Measurements from ENCODE around the gene TOP1. TPM values are rescaled to one million over a fixed set of nuclear protein-coding genes. Genes with fewer than 3 reads are reported as not detected.

The TOP1 gene
- total and polyA plus RNA-seq, 9 of the 15 experiments (the other 6 are each of a cell fraction or from before 2014, with no cell fraction given) = 26.4 to 127 (median 39.6) TPM

DNA sequence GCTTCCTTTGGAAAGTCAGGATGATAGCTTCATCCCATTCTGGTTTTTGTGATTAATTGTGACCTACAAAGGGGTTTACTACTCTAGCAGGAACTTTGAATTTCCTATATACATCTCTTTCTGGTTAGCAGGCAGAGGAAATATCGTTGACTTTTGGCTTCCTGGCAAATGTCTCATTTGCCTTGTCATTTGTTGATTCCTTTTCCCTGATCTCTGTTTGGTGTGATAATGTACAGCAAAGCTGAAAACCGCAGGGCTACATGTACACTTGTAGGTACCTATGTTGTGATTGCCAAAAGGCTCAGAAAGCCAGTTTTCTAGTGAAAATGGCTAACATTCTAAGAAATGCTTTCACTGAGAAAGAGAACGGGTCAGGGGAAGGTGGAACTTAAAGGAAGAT lies 44.3 kb downstream of the TOP1 start (continued):
- TF ChIP-seq, protein P1, sequence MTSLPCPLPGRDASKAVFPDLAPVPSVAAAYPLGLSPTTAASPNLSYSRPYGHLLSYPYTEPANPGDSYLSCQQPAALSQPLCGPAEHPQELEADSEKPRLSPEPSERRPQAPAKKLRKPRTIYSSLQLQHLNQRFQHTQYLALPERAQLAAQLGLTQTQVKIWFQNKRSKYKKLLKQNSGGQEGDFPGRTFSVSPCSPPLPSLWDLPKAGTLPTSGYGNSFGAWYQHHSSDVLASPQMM (CRISPR knock-in tag; IDR thresholded peaks at IDR 0.05) = no peak
- TF ChIP-seq GTF2A2 (tag; IDR thresholded peaks at IDR 0.05) (no peak), ARNT (IDR thresholded peaks at IDR 0.05) (peak in 1 of 2 experiments; percentile 34; a peak in 1 of 4 replicates), DPF2 (IDR thresholded peaks at IDR 0.05) (peak; percentile 77), TSC22D4 (tag; IDR thresholded peaks at IDR 0.05) (no peak), ZFP30 (CRISPR knock-in tag; IDR thresholded peaks at IDR 0.05; ENCODE audit: borderline replicate concordance) (no peak), NFRKB (IDR thresholded peaks at IDR 0.05; ENCODE audit: low read depth) (no peak), C11orf30 (IDR thresholded peaks at IDR 0.05; ENCODE audit: low read depth) (peak; percentile 49; the same call in 1 of the 2 replicates), TBL1XR1 (IDR thresholded peaks at IDR 0.05; ENCODE audit: low read length in 2 of 2) (no peak), EHMT2 (IDR thresholded peaks at IDR 0.05) (0 out of 2 replicates have a peak, but pooled peaks have one; percentile 35), MCM2 (IDR thresholded peaks at IDR 0.05; ENCODE audit: low read depth) (no peak), ESRRA (IDR thresholded peaks at IDR 0.05; ENCODE audit: borderline replicate concordance, low read depth) (peak; percentile 66; the same call in 1 of the 2 replicates), RBM39 (optimal IDR thresholded peaks at IDR 0.05; ENCODE audit: low read depth, low read length) (no peak), ZNF282 (CRISPR knock-in tag; IDR thresholded peaks at IDR 0.05) (no peak), ZNF780A (CRISPR knock-in tag; IDR thresholded peaks at IDR 0.05) (no peak)
- TF ChIP-seq, protein P2, sequence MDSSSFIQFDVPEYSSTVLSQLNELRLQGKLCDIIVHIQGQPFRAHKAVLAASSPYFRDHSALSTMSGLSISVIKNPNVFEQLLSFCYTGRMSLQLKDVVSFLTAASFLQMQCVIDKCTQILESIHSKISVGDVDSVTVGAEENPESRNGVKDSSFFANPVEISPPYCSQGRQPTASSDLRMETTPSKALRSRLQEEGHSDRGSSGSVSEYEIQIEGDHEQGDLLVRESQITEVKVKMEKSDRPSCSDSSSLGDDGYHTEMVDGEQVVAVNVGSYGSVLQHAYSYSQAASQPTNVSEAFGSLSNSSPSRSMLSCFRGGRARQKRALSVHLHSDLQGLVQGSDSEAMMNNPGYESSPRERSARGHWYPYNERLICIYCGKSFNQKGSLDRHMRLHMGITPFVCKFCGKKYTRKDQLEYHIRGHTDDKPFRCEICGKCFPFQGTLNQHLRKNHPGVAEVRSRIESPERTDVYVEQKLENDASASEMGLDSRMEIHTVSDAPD (CRISPR knock-in tag; IDR thresholded peaks at IDR 0.05) = no peak
- TF ChIP-seq, protein P3, sequence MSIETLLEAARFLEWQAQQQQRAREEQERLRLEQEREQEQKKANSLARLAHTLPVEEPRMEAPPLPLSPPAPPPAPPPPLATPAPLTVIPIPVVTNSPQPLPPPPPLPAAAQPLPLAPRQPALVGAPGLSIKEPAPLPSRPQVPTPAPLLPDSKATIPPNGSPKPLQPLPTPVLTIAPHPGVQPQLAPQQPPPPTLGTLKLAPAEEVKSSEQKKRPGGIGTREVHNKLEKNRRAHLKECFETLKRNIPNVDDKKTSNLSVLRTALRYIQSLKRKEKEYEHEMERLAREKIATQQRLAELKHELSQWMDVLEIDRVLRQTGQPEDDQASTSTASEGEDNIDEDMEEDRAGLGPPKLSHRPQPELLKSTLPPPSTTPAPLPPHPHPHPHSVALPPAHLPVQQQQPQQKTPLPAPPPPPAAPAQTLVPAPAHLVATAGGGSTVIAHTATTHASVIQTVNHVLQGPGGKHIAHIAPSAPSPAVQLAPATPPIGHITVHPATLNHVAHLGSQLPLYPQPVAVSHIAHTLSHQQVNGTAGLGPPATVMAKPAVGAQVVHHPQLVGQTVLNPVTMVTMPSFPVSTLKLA (conservative IDR thresholded peaks at IDR 0.05) = no peak; a peak in 1 of 4 replicates
- TF ChIP-seq, protein P4, sequence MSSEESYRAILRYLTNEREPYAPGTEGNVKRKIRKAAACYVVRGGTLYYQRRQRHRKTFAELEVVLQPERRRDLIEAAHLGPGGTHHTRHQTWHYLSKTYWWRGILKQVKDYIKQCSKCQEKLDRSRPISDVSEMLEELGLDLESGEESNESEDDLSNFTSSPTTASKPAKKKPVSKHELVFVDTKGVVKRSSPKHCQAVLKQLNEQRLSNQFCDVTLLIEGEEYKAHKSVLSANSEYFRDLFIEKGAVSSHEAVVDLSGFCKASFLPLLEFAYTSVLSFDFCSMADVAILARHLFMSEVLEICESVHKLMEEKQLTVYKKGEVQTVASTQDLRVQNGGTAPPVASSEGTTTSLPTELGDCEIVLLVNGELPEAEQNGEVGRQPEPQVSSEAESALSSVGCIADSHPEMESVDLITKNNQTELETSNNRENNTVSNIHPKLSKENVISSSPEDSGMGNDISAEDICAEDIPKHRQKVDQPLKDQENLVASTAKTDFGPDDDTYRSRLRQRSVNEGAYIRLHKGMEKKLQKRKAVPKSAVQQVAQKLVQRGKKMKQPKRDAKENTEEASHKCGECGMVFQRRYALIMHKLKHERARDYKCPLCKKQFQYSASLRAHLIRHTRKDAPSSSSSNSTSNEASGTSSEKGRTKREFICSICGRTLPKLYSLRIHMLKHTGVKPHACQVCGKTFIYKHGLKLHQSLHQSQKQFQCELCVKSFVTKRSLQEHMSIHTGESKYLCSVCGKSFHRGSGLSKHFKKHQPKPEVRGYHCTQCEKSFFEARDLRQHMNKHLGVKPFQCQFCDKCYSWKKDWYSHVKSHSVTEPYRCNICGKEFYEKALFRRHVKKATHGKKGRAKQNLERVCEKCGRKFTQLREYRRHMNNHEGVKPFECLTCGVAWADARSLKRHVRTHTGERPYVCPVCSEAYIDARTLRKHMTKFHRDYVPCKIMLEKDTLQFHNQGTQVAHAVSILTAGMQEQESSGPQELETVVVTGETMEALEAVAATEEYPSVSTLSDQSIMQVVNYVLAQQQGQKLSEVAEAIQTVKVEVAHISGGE (CRISPR knock-in tag; IDR thresholded peaks at IDR 0.05) = no peak
- TF ChIP-seq, protein P5, sequence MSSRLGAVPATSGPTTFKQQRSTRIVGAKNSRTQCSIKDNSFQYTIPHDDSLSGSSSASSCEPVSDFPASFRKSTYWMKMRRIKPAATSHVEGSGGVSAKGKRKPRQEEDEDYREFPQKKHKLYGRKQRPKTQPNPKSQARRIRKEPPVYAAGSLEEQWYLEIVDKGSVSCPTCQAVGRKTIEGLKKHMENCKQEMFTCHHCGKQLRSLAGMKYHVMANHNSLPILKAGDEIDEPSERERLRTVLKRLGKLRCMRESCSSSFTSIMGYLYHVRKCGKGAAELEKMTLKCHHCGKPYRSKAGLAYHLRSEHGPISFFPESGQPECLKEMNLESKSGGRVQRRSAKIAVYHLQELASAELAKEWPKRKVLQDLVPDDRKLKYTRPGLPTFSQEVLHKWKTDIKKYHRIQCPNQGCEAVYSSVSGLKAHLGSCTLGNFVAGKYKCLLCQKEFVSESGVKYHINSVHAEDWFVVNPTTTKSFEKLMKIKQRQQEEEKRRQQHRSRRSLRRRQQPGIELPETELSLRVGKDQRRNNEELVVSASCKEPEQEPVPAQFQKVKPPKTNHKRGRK (tag; IDR thresholded peaks at IDR 0.05) = no peak
